HS-5 (cell line): Measurements from ENCODE around the gene CD226.
A peak's percentile ranks its signal among the peaks of the same experiment; 100 is the strongest.
"Not testable (repeated sequence)": the region's sequence is repeated elsewhere in the genome, so short reads cannot be mapped to it uniquely, and the experiment has no call there.

ENCODE experiments used
- DNase-seq: peaks from one replicate; pipeline ENCODE4 v3.0.0-alpha.2; 2012; ENCODE audit warnings: low read depth

Gene CD226

GRCh38 chr18:69872661-69873060 is 75.0 kb downstream of the CD226 start:
- no peak for DNase-seq

- no peak for DNase-seq
Measured at GRCh38 chr18:69871363-69871762, 76.3 kb downstream of the CD226 start.

- no peak for DNase-seq
Measured at GRCh38 chr18:69870736-69871135, 76.9 kb downstream of the CD226 start.

DNA sequence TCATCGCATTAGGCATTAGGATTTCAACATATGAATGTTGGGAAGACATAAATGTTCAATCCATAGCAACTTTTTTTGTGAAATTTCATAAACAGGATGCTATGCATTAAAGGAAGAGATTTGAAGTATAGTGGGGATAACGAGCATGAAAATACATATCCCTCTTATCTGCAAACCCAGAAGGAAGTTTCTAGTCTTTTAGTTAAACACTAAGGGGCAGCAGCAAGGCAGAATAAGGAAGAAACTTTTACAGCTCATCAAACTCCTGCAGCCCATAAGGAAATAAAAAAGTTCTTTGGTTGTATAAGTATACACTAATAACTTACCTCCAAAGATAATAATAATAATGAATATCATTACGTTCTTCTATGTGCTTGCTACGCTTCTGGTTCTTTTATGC is 81.5 kb downstream of the CD226 start:
- DNase-seq, result no peak

DNA sequence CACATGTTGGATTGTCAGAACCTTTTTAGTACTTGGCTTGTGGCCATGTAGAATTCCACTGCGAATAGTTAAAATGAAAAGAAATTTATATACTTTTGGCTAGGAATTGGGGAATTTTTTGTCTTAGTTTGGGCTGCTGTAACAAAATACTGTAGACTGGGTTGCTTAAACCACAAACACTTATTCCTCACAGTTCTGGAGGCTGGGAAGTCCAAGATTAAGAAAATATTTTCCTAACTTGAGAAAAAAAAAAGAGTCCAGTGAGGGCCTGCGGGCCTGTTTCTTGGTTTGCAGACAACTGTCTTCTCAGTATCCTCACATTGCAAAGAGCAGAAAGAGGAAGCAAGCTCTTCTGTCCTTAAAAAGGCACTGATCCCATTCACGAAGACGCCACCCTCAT is 81.9 kb downstream of the CD226 start:
- no peak for DNase-seq

DNA sequence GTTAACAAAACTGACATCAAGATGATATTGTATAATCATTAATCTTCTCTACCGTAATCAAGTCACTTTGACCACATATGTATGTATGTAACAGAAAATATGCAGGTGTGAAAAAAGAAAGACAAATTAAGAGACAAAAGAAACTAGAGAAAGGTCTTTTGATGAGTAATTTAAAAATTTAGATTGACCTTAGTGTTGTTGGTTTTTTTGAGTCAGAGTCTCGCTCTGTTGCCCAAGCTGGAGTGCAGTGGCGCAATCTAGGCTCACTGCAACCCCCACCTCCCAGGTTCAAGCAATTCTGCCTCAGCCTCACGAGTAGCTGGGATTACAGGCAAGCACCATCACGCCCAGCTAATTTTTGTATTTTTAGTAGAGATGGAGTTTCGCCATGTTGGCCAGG is 82.9 kb downstream of the CD226 start:
- DNase-seq, result not testable (repeated sequence)

DNA sequence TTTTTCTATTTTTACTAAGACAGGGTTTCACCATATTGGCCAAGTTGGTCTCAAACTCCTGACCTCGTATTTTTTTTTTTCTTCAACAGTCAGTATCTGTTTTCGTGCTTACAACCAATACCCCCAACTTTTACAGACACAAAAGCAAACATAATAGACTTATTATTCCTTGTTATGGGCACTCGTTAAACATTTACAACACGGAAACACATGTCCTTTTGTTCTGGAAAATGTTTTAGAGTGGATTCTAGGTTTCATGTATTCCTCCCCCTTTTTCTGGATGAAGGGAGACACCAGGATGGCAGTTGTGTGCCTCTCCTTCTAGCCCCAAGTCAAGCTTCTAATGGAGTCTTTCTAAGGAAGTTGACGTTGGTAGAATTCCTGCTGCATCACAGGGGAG is 88.8 kb downstream of the CD226 start:
- no peak for DNase-seq

DNA sequence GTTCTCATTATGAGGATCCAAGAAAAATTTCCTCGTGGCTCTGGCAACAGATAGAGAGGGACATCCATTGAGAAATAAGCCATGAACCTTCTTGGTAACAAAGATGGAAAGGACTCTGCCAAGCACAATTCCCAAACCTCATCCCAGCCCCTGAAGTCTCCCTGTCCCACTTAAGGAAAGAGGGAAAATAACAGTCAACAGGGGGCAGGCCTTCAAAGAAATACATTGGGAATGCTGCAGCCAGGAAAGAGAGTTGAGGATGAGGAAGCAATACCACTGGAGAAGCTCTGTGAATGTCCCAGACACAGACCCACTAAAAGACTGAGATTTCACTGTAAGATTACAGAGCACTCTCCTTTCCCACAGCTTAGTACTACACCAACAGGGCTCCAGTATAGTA is 93.2 kb downstream of the CD226 start:
- no peak for DNase-seq

DNA sequence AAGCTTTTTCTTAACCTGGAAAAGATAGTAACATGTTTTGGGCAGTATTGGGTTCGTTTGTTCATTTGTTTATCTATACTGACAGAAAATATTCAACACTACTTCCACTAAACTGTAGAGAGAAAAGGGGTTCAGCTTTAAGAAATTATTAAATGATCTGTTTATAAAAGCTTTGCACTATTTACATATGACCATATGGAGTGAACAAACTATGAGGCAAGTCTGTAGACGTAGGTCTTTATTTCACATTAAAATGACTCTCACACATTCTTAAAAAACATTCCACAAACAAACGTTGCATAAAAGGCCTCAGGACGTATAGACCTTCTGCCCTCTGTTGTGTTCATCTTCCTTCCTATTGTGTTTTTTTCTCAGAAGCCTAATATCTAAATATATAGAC is 94.6 kb downstream of the CD226 start:
- no peak for DNase-seq

GRCh38 chr18:69845593-69846506 is 101.8 kb downstream of the CD226 start:
- no peak for DNase-seq

DNA sequence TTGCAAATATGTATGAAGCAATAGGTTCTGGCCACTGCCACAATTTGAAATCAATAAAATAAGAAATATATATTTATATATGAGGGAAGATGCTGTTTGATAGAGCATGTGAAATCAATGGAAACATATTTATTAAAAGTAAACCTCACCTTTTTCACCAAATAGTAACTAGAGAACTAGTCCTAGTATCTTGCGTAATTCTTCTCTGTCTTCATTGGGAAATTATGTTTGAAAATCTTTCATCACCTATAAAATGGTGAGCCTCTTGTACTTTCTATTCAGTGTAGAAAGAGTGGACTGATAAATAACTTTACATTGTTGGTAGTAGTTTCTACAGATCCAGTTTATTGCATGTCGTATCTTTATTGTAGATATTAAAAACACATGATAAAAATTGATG is 103.0 kb downstream of the CD226 start:
- no peak for DNase-seq

GRCh38 chr18:69843015-69843414 is 104.7 kb downstream of the CD226 start:
- DNase-seq, result no peak

DNA sequence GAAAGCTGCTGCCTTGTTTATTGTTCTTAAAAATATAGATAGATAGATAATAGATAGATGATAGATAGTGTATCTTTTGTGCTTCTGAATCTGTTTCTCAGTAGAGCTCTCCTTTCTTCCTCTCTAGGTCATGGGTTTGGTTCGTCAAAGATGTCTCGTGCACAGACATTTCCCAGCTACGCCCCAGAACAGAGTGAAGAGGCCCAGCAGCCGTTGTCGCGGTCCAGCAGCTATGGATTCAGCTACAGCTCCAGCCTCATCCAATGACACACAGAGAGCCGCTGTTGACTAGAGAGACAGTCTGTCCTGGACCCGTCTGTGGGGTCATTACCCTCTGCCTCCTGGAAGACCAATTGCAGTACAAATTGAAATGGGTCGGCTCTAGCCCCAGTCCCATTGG is 106.6 kb downstream of the CD226 start:
- no peak for DNase-seq

DNA sequence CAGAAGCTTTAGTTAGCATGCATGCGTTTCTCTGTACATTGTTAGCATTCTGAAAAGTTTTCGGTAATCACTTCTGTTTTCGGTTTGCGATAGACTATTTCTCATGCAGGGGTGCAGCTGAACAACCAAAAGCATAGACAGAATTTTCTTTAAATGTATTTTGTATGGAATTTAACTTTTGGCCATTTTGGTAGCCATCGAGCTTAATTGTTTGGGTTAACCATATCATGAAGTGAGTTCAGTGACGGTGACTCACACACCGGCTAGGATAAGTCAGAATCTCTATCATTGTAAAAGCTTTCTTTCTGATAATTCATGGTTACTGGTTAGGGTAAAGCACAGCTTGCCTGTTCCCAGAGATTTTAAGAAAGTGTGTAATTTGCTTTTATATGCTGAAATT is 107.2 kb downstream of the CD226 start:
- no peak for DNase-seq

- DNase-seq, result no peak
Measured at GRCh38 chr18:69840001-69840400, 107.7 kb downstream of the CD226 start.

- no peak for DNase-seq
Measured at GRCh38 chr18:69839497-69839896, 108.2 kb downstream of the CD226 start.

DNA sequence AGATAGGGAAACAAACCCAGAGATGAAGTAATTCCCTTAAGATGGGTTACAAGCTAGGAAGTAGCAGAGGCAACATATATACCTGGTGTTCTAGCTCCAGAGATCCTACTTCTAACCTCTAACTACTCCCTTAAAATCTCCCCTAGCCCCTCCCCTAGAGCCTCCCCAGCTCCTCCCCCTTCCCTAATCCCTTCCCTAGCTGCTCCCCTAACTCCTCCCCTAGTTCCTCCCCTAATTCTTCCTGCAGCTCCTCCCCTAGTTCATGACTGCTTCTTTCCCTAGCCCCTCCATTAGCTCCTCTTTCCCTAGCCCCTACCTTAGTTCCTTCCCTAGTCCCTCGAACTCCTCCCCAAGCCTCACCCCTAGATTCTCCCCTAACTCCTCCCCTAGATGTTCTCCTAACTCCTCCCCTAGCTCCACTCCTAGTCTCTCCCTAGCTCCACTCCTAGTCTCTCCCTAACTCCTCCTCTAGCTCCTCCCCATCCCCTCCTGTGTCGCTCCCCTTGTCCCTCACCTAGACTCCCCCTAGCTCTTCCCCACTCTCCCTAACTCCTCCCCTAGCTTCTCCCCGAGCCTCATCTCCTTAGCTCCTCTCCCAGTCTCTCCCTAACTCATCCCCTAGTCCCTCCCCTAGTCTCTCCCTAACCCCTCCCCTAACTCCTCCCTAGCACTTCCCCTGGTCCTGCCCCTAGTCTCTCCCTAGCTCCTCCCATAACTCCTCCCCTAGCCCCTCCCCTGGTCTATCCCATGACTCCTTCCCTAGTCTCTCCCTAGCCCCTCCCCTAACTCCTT is 108.9 kb downstream of the CD226 start:
- no peak for DNase-seq

- no peak for DNase-seq
Measured at GRCh38 chr18:69838003-69838402, 109.7 kb downstream of the CD226 start.

- DNase-seq, result not testable (repeated sequence)
Measured at GRCh38 chr18:69834980-69835379, 112.7 kb downstream of the CD226 start.

GRCh38 chr18:69830189-69830588 is 117.5 kb downstream of the CD226 start:
- no peak for DNase-seq

GRCh38 chr18:69820538-69820937 is 127.1 kb downstream of the CD226 start:
- no peak for DNase-seq

GRCh38 chr18:69819460-69819859 is 128.2 kb downstream of the CD226 start:
- DNase-seq, result no peak

GRCh38 chr18:69817335-69817940 is 130.2 kb downstream of the CD226 start:
- peak; percentile 47 for DNase-seq
